CD8-positive, alpha-beta memory T cell (primary cell): ENCODE measurements around the gene ASAP2. TPM values are rescaled to one million over a fixed set of nuclear protein-coding genes. Genes with fewer than 3 reads are reported as not detected.

Experiments
- CTCF ChIA-PET: fragments of 350-600 bp; sonication (Branson Sonifier 250); formaldehyde crosslinking; loops from one replicate; lab custom pipeline; 2021; ENCODE audit warnings: antibody characterized with exemption; lab: Charles Lee
- POLR2A ChIA-PET: fragments of 350-600 bp; sonication (Branson Sonifier 250); formaldehyde crosslinking; loops from one replicate; lab custom pipeline; 2021; ENCODE audit warnings: antibody characterized with exemption; lab: Charles Lee
- DNase-seq, 5 donors: peaks; one replicate each; pipeline versions ENCODE4 v3.0.0 to v3.0.0-alpha.2; 2020 to 2022; ENCODE audit warnings: mixed read lengths in 1 of 5
- H3K27ac ChIP-seq: one replicate; pipeline ENCODE4 v1.7.0; 2013; ENCODE audit warnings: low read depth, mild to moderate bottlenecking, low read length, moderate library complexity
- H3K27me3 ChIP-seq: 2 replicates; pipeline ENCODE4 v1.7.0; 2013; ENCODE audit warnings: low read length, mild to moderate bottlenecking; ENCODE audit not compliant: insufficient read depth, poor library complexity, severe bottlenecking
- H3K36me3 ChIP-seq: 2 replicates; pipeline ENCODE4 v1.7.0; 2013; ENCODE audit warnings: mild to moderate bottlenecking, low read length, moderate library complexity; ENCODE audit not compliant: insufficient read depth
- H3K4me1 ChIP-seq: 2 replicates; pipeline ENCODE4 v1.7.0; 2013; ENCODE audit warnings: mild to moderate bottlenecking, low read length, moderate library complexity; ENCODE audit not compliant: insufficient read depth
- H3K4me3 ChIP-seq: 2 replicates; pipeline ENCODE4 v1.7.0; 2013; ENCODE audit warnings: mild to moderate bottlenecking, low read length
- H3K9me3 ChIP-seq: 2 replicates; pipeline ENCODE4 v1.7.0; 2013; ENCODE audit warnings: mild to moderate bottlenecking, low read length
- H3K27ac Mint-ChIP-seq, 8 donors: one replicate each; pipeline ENCODE4 v1.8.0; 2020 to 2021; ENCODE audit warnings: mixed read lengths in 8 of 8, mild to moderate bottlenecking in 6 of 8, inconsistent platforms in 3 of 8, moderate library complexity in 3 of 8
- H3K27me3 Mint-ChIP-seq, 2 donors: one replicate each; pipeline ENCODE4 v1.8.0; 2020 to 2021; ENCODE audit warnings: mixed read lengths in 2 of 2, mild to moderate bottlenecking in 1 of 2, moderate library complexity in 1 of 2
- H3K36me3 Mint-ChIP-seq, 3 donors: one replicate each; pipeline ENCODE4 v1.8.0; 2020 to 2021; ENCODE audit warnings: mixed read lengths in 3 of 3, inconsistent platforms in 1 of 3, mild to moderate bottlenecking in 1 of 3
- H3K4me1 Mint-ChIP-seq, 3 donors: one replicate each; pipeline ENCODE4 v1.8.0; 2020 to 2021; ENCODE audit warnings: mixed read lengths in 3 of 3, inconsistent platforms in 1 of 3, mild to moderate bottlenecking in 1 of 3
- H3K4me3 Mint-ChIP-seq, 7 donors: one replicate each; pipeline ENCODE4 v1.8.0; 2020 to 2021; ENCODE audit warnings: mixed read lengths in 7 of 7, mild to moderate bottlenecking in 6 of 7, moderate library complexity in 4 of 7, inconsistent platforms in 2 of 7
- H3K9me3 Mint-ChIP-seq, 5 donors: one replicate each; pipeline ENCODE4 v1.8.0; 2020 to 2022; ENCODE audit warnings: mixed read lengths in 5 of 5, mild to moderate bottlenecking in 3 of 5, moderate library complexity in 2 of 5, inconsistent platforms in 1 of 5
- polyA plus RNA-seq: library from polyadenylated mRNA; unstranded; fragments of 300-500 nt; fragmentation: Illumina TruSeq; gene quantifications from one replicate; pipeline ENCODE4 v1.2.3, GENCODE V29; 2021
- total RNA-seq, 2 experiments: library from RNA; stranded (reverse); gene quantifications; one replicate each; pipeline ENCODE4 v1.2.3, GENCODE V29; 2021

Gene ASAP2
- total and polyA plus RNA-seq, 3 experiments from 2014 or later: 0.15 to 0.38 TPM; not detected in 1

GRCh38 chr2:9178904-9179571 lies 27.6 kb upstream of the ASAP2 start:
- Histone ChIP-seq H3K27me3 (no peaks in the 10 kb centered on the region), H3K4me3 (no peak overlapping the region), H3K36me3 (no peaks in the 10 kb centered on the region), H3K27ac (no peak overlapping the region), H3K4me1 (no peaks in the 10 kb centered on the region), H3K9me3 (no peaks in the 10 kb centered on the region)
- Mint-ChIP-seq H3K36me3 (no peaks in the 10 kb centered on the region), H3K27ac (no peak overlapping the region), H3K4me1 (no peaks in the 10 kb centered on the region), H3K9me3 (peaks cover 0 to 5% (median 0%) of the 10 kb centered on the region in 5 donors), H3K4me3 (no peak overlapping the region), H3K27me3 (peaks cover 16 to 58% of the 10 kb centered on the region in 2 donors)
- ChIA-PET CTCF (no interaction called here), POLR2A (no interaction called here)
- DNase-seq: no peak

- Mint-ChIP-seq H3K27me3 (peaks cover 11 to 54% of the 10 kb centered on the region in 2 donors), H3K36me3 (no peaks in the 10 kb centered on the region), H3K4me1 (no peaks in the 10 kb centered on the region), H3K27ac (no peak overlapping the region), H3K9me3 (peaks cover 0 to 5% (median 0%) of the 10 kb centered on the region in 5 donors), H3K4me3 (no peak overlapping the region)
- no peaks in the 10 kb centered on the region for H3K36me3 ChIP-seq
- ChIA-PET POLR2A (no interaction called here), CTCF (no interaction called here)
- H3K4me3 ChIP-seq: no peak overlapping the region
- no peaks in the 10 kb centered on the region for H3K27me3 ChIP-seq
- no peaks in the 10 kb centered on the region for H3K4me1 ChIP-seq
- H3K27ac ChIP-seq: no peak overlapping the region
- no peak for DNase-seq
- no peaks in the 10 kb centered on the region for H3K9me3 ChIP-seq
Measured at GRCh38 chr2:9179572-9180201, 26.9 kb upstream of the ASAP2 start.

DNA sequence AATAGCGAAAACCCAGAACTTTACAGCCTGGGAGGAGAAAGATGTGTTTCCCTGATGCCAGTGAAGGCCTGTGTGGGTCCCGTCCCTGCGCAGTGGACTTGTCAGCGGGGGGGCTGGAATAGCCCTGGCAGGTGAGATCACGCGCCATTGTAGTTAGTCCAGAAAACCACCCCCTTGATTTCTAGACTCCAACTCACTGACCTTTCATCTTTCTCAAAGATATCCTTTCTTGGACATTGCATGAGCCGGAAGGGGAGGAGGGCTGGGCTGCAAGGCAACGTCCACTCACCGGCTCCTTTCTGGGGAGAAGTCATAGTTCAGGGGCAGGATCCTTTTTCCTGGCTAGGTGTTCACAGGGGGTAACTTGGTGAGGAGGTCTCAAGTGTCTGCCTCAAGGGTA lies 22.3 kb upstream of the ASAP2 start:
- H3K27ac Mint-ChIP-seq: no peak overlapping the region
- ChIA-PET POLR2A (no interaction called here), CTCF (no interaction called here)
- no peaks in the 10 kb centered on the region for H3K27me3 ChIP-seq
- no peaks in the 10 kb centered on the region for H3K4me1 ChIP-seq
- no peaks in the 10 kb centered on the region for H3K9me3 ChIP-seq
- H3K27ac ChIP-seq: no peak overlapping the region
- H3K4me1 Mint-ChIP-seq: no peaks in the 10 kb centered on the region
- H3K27me3 Mint-ChIP-seq: peaks cover 9 to 31% of the 10 kb centered on the region in 2 donors
- H3K36me3 ChIP-seq: no peaks in the 10 kb centered on the region
- DNase-seq: no peak
- peaks cover 0 to 5% (median 0%) of the 10 kb centered on the region in 5 donors for H3K9me3 Mint-ChIP-seq
- H3K4me3 ChIP-seq: no peak overlapping the region
- H3K36me3 Mint-ChIP-seq: no peaks in the 10 kb centered on the region
- no peak overlapping the region for H3K4me3 Mint-ChIP-seq

DNA sequence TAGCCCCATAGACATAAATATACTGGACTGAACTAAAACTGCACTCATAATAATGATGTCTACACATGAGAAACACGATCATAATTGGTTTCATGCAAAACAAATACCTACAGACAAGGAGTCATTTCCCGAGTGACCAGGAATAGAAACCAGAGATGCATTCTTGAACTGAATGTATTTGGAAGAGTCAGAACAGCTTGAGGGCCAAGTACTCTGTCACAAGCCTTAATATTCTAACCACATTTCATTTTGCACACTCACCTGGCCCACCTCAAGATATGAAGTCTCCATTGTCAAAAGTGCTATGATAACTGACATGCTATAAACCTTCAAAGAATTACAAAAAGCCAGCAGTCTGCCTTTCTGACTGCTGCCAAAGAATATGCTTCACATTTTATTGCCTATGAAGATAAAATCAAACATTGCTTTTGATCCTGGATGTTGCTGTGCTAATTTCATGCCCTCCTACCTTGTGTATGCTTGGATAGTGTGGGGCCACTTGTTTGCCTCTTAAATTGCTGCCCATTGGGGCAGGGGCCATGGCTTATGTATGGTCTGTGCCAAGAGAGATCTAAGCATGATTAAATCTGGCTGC lies 18.9 kb upstream of the ASAP2 start:
- H3K4me3 ChIP-seq: no peak overlapping the region
- H3K27me3 ChIP-seq: no peaks in the 10 kb centered on the region
- no peaks in the 10 kb centered on the region for H3K36me3 Mint-ChIP-seq
- ChIA-PET CTCF (no interaction called here), POLR2A (no interaction called here)
- no peak overlapping the region for H3K27ac Mint-ChIP-seq
- H3K27me3 Mint-ChIP-seq: peaks cover 6 to 12% of the 10 kb centered on the region in 2 donors
- H3K4me3 Mint-ChIP-seq: no peak overlapping the region
- no peaks in the 10 kb centered on the region for H3K9me3 Mint-ChIP-seq
- DNase-seq: no peak
- H3K36me3 ChIP-seq: no peaks in the 10 kb centered on the region
- H3K4me1 Mint-ChIP-seq: no peaks in the 10 kb centered on the region
- H3K9me3 ChIP-seq: no peaks in the 10 kb centered on the region
- no peak overlapping the region for H3K27ac ChIP-seq
- no peaks in the 10 kb centered on the region for H3K4me1 ChIP-seq

DNA sequence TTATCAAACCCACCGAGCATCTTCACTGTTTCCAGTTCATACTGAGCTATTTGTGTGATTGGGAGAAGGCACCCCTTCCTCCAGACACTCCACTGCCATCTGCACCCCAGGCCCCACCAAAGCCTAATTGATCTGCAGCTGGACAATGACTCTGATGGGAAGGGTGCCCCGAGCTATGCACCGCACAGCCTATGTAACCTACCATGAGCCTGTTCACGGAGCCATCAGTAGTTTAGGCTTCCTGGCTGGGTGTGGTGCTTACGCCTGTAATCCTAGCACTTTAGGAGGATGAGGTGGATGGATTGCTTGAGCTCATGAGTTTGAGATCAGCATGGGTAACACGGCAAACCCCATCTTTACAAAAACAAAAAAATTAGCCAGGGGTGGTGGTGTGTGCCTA lies 17.8 kb upstream of the ASAP2 start:
- H3K4me1 ChIP-seq: no peaks in the 10 kb centered on the region
- peaks cover 0 to 3% of the 10 kb centered on the region in 2 donors for H3K27me3 Mint-ChIP-seq
- H3K36me3 ChIP-seq: no peaks in the 10 kb centered on the region
- ChIA-PET CTCF (no interaction called here), POLR2A (no interaction called here)
- no peak overlapping the region for H3K4me3 Mint-ChIP-seq
- H3K27ac ChIP-seq: no peak overlapping the region
- H3K9me3 ChIP-seq: no peaks in the 10 kb centered on the region
- no peak overlapping the region for H3K27ac Mint-ChIP-seq
- H3K36me3 Mint-ChIP-seq: no peaks in the 10 kb centered on the region
- H3K27me3 ChIP-seq: no peaks in the 10 kb centered on the region
- H3K9me3 Mint-ChIP-seq: no peaks in the 10 kb centered on the region
- H3K4me1 Mint-ChIP-seq: no peaks in the 10 kb centered on the region
- no peak for DNase-seq
- H3K4me3 ChIP-seq: no peak overlapping the region

GRCh38 chr2:9189901-9190300 lies 16.7 kb upstream of the ASAP2 start:
- Mint-ChIP-seq H3K4me3 (no peak overlapping the region), H3K27me3 (peaks cover 0 to 2% of the 10 kb centered on the region in 2 donors), H3K27ac (no peak overlapping the region), H3K36me3 (no peaks in the 10 kb centered on the region), H3K9me3 (no peaks in the 10 kb centered on the region), H3K4me1 (no peaks in the 10 kb centered on the region)
- H3K4me3 ChIP-seq: no peak overlapping the region
- DNase-seq: no peak
- H3K4me1 ChIP-seq: no peaks in the 10 kb centered on the region
- H3K27me3 ChIP-seq: no peaks in the 10 kb centered on the region
- H3K9me3 ChIP-seq: no peaks in the 10 kb centered on the region
- H3K27ac ChIP-seq: no peak overlapping the region
- ChIA-PET POLR2A (no interaction called here), CTCF (no interaction called here)
- no peaks in the 10 kb centered on the region for H3K36me3 ChIP-seq

DNA sequence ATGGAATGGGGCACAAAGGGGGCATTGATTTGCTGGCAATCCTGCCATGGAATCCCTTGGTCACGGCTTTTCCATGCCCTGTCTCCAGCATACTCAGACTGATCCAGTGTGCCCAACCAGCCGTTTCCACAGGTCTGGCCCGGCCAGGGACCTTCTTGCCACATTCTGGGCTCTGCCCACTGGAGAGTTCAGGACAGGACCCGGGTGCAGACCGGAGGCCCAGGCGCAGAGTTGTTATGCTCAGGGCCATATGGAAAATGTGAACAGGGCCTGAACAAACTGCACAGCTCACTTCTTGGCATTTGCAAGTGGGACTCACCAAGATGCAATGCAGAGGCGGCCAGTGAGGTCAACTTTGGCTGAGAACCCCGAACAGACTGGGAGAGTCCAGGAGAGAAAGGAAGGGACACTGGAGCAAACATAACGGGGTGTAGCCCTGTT lies 15.6 kb upstream of the ASAP2 start:
- no peaks in the 10 kb centered on the region for H3K9me3 ChIP-seq

DNA sequence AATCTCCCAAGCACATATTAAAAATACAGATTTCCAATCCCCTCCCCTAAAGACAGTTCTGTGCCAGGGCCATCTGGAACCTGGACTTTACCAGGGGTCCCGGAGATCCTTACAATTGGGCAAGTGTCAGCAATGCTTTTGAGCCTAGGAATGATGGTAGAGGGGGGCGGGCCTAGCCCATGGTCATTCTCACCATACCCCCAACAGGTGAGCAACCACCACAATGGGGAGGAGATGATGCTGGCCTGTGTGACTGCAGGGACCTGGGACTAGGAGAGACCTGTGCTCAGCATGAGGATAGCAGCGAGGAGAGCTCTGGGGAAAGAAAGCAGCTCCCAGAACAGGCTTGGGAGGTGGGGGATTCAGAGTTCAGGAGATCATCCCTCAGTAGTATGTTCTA lies 13.9 kb upstream of the ASAP2 start:
- DNase-seq: no peak
- Mint-ChIP-seq H3K4me1 (no peaks in the 10 kb centered on the region), H3K9me3 (no peaks in the 10 kb centered on the region), H3K36me3 (no peaks in the 10 kb centered on the region), H3K4me3 (no peak overlapping the region), H3K27ac (no peak overlapping the region), H3K27me3 (peaks cover 13 to 16% of the 10 kb centered on the region in 2 donors)
- Histone ChIP-seq H3K27me3 (no peaks in the 10 kb centered on the region), H3K27ac (no peak overlapping the region), H3K36me3 (no peaks in the 10 kb centered on the region), H3K9me3 (no peaks in the 10 kb centered on the region), H3K4me3 (no peak overlapping the region), H3K4me1 (no peaks in the 10 kb centered on the region)
- ChIA-PET CTCF (no interaction called here), POLR2A (no interaction called here)

More for the DNA sequence above, 15.6 kb upstream of the ASAP2 start:
- Mint-ChIP-seq H3K36me3 (no peaks in the 10 kb centered on the region), H3K27ac (no peak overlapping the region), H3K4me3 (no peak overlapping the region), H3K4me1 (no peaks in the 10 kb centered on the region), H3K27me3 (peaks cover 0 to 5% of the 10 kb centered on the region in 2 donors), H3K9me3 (no peaks in the 10 kb centered on the region)
- no peaks in the 10 kb centered on the region for H3K4me1 ChIP-seq
- DNase-seq: no peak
- H3K27ac ChIP-seq: no peak overlapping the region
- POLR2A ChIA-PET: no interaction called here
- H3K27me3 ChIP-seq: no peaks in the 10 kb centered on the region
- CTCF ChIA-PET: no interaction called here
- no peaks in the 10 kb centered on the region for H3K36me3 ChIP-seq
- H3K4me3 ChIP-seq: no peak overlapping the region
